Activated CD4-positive, alpha-beta T cell treated with anti-CD3 and anti-CD28 coated beads for 1 hour (primary cell): Measurements from ENCODE around the gene EFCC1.

Experiments
- DNase-seq: peaks from one replicate; pipeline ENCODE4 v3.0.0-alpha.2; 2020

The EFCC1 gene

GRCh38 chr3:129001101-129001805 lies at the start of gene EFCC1:
EFCC1 (plus strand) TSS chr3:129001304; CDS start chr3:129001629, 325 bp downstream.
- no peak for DNase-seq

GRCh38 chr3:128956440-128956839 lies 44.7 kb upstream of the EFCC1 start:
- DNase-seq: no peak

DNA sequence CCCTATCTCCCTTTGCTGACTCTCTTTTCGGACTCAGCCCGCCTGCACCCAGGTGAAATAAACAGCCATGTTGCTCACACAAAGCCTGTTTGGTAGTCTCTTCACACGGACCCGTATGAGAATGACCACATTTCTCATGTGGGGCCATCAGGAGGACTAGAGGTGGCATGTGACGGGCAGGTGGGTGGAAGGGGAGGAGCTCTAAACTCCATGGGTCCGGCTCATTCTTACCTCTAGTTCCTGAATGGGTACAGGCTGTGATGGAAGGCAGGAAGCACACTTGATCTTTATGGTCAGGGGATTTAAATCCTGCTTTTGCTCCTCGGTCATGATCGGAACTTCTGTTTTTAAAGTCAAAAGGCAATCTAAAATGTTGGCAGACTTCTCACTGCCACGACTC lies 35.8 kb upstream of the EFCC1 start:
- DNase-seq: no peak

DNA sequence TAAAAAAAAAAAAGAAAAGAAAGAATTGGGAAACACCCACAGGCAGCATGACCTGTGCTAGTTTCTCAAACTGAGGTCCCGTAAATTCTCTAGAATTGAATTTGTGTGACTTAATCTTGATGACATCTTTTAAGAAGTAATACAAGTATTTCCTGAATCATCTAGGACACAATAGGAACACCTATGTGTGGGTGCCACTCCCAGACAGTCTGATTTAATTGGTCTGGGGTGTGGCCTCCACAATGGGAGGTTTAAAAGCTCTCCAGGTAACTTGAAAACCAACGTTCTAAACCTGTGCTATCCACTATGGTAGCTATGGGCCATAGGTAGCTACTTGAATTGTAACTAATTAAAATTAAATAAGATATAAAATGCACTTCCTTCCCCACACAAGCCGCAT lies 35.3 kb upstream of the EFCC1 start:
- DNase-seq: no peak

DNA sequence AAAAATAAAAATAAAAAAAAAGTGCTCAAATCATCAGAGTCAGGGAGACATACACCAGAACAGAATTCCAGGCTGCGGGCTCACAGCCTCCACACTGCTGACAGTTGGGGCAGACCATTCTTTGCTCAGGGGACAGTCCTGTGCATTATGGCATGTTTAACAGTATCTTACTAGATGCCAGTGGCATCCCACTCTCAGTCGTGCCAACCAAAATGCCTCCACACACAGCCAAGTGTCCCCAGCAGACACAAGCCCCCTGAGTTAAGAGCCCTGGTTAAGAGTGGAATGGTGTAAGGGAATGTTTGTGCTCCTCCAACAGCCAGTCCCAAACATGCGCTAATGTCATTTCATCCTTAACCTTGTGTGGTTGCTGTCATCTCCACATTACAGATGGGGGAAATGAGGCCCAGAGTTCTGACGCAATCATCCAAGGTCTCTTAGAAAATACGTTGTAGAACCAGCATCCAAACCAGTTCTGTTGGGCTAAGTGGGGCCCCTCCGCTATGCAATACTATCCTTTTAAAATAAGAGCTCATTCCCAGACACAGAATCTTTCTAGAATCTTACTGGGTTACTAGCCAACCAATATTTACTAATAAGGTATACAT lies 33.3 kb upstream of the EFCC1 start:
- no peak for DNase-seq

- peak; percentile 48 for DNase-seq
Observed at GRCh38 chr3:128969993-128970739, 30.9 kb upstream of the EFCC1 start.

DNA sequence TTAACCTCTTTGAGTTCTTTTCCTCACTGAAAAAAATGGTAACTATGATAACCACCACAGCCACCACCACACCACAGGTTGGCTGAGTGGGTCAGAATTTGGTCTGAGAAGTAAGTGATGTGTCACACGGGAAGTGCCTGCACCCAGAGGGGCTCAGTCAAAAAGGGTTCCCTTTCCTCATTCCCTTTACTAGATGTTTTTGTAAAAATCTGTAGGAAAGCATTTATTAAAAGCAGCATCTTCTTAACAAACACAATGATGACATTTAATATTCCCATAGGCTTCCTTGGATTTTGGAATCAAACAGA lies 30.4 kb upstream of the EFCC1 start:
- DNase-seq: no peak

- DNase-seq: no peak
Observed at GRCh38 chr3:128971421-128972100, 29.5 kb upstream of the EFCC1 start.

DNA sequence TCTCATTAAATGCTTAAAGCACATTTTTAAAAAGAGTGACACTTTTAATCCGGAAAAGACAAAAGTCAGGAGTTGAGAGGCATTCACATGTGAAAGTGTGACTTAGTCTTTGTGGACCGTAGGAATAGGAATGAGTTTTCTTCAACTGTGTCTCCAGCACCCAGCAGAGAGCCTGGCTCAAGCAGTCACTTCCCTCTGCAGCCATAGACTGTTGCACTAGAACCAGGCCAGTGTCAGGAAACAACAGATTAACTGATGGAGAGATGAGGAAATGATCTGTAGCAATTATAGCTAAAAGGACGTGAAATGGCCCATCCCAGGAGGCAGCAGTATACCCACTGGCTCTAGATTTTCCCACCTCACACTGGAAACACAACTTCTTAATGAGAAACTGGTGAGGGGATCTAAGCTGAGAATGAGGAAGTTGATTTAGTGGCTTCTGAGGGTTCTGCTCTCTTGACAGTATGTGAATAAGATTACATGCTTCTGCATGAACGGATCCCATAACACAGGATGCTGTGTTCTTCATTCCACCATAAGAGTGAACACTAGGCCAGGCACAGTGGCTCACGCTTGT lies 27.0 kb upstream of the EFCC1 start:
- no peak for DNase-seq

DNA sequence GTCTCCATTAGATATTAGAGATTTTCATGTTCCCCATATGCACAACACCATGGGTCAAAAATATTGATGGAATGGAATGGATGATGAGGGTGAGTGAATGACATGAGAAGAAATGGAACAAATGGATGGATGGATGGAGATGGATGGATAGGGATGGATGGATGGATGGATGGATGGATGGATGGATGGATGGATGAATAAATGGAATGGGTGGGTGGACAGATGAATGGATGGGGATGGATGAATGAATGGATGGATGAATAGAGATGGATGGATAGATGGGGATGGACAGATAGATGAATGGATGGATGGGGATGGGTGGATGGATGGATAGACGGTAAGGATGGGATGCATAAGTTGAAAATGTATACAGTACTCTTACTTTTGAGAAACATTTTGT lies 25.8 kb upstream of the EFCC1 start:
- DNase-seq: no peak

DNA sequence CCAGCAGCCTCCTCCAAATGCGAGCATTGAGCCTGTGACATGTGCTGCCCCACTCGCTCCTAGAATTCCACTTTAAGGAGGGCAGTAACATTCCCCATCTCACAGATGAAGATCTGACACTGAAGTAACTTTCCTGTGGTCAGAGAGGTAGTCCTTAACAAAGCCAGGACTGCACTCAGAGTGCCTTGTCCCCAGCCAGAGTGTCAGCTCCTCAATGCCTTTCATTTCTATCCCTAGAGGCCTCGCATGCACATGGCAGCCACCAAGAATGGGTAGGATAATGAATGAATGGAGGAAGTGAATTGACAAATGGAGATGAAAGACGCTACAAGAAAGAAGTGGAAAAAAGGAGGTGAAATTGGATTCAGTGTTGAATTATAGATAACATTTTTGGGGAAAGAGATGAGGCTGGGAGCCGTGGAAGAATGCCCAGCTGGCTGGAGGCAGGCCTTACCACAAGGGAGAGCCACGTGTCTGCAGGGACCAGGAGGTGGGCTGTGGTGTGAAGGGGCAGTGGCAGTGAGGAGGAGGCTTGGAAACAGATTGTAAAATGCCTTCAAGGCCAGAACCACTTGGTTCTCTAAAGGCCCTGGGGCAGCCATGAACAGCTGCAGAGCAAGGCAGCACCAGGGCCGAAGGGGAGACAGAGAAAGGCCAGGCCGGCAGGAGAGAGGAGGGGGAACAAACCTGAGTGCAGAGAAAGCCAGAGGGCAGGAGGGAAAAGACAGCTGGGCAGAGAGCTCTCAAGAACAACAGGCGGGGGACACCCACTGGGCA lies 17.6 kb upstream of the EFCC1 start:
- DNase-seq: no peak

- no peak for DNase-seq
Observed at GRCh38 chr3:128984596-128984995, 16.5 kb upstream of the EFCC1 start.

- no peak for DNase-seq
Observed at GRCh38 chr3:128987302-128988100, 13.6 kb upstream of the EFCC1 start.

- DNase-seq: no peak
Observed at GRCh38 chr3:128988286-128988685, 12.8 kb upstream of the EFCC1 start.

GRCh38 chr3:128991355-128991895 lies 9.7 kb upstream of the EFCC1 start:
- DNase-seq: no peak

DNA sequence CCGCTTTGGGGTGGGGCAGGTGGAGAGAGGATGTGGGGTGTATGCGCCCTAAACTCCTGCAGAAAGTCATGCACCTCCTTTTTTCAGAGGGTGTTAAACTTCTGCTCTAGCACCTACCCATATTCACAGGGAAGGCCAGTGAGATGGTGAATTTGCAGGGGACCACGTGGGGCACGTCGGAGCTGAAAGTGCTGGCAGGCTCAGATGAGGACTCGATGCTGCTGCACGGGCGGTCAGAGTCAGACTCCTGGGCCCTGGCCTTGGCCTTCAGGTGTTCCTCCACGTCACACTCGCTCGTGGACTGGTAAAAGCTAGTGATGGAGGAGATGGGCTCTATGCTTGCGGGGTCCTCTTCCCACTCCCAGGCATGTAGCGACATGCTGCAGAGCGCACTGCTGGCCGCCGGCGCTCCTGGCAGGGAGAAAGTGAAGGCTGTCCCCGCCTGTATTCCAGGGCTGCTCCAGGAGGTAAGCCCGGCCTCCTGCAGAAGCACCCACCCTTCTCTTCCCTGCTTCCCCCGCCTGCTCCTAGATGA lies 8.1 kb upstream of the EFCC1 start:
- no peak for DNase-seq

GRCh38 chr3:128993461-128994172 lies 7.5 kb upstream of the EFCC1 start, which contains the start of gene CFAP92:
CFAP92 (minus strand) TSS chr3:128994076; CDS start chr3:128993304, 772 bp downstream.
- peak; percentile 86 for DNase-seq

DNA sequence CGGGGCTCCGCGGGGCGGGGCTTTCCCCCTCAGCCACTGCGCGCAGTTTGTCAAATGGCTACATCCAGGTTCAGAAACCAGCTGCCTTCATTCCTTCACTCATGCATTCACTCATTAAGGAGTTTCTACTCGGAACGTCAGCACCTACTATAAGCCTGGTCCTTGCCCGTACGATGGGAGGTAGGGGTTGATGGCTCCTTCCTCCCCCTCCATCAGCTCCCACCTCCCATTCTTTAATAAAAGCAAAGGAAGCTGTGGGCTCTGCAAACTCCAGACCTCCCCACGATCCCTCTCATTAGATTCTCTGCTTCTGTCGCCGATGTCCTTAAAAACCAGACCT lies 7.0 kb upstream of the EFCC1 start:
- DNase-seq: no peak

- DNase-seq: no peak
Observed at GRCh38 chr3:128994581-128995546, 6.2 kb upstream of the EFCC1 start.
